OCI-LY7 (cell line): ENCODE measurements around the gene SLC9A3. TPM values are rescaled to one million over a fixed set of nuclear protein-coding genes. Genes with fewer than 3 reads are reported as not detected.

Source experiments
- BruUV-seq: library from RNA; stranded (reverse); fragments of 400-500 nt; replicated peaks from 2 replicates; lab custom pipeline; 2021; lab: Mats Ljungman, UMichigan
- CTCF ChIA-PET: fragments of 300-600 bp; sonication (Branson Sonifier 250); formaldehyde crosslinking; loops from one replicate; lab custom pipeline; 2022; ENCODE audit warnings: antibody characterized with exemption; ENCODE audit not compliant: unreplicated experiment; lab: Charles Lee
- POLR2A ChIA-PET: fragments of 300-600 bp; sonication (Branson Sonifier 250); formaldehyde crosslinking; loops from one replicate; lab custom pipeline; 2022; ENCODE audit warnings: antibody characterized with exemption; lab: Charles Lee
- DNase-seq: peaks from one replicate; pipeline ENCODE4 v3.0.0-alpha.2; 2015; ENCODE audit warnings: low spot score
- H2AFZ ChIP-seq: fragments of 200-600 bp; sonication (generic), shearing (Covaris generic); 2 replicates; pipeline ENCODE4 v1.6.1; 2014; ENCODE audit warnings: mild to moderate bottlenecking, antibody characterized with exemption, low read length, moderate library complexity
- H3K27ac ChIP-seq: fragments of 200-600 bp; sonication (generic); 2 replicates; pipeline ENCODE4 v1.5.1; 2014; ENCODE audit warnings: mixed run types, low read depth, mild to moderate bottlenecking, moderate library complexity, low read length, inconsistent platforms; ENCODE audit not compliant: poor library complexity, severe bottlenecking
- H3K36me3 ChIP-seq: fragments of 200-600 bp; sonication (generic); 2 replicates; pipeline ENCODE4 v1.6.1; 2014; ENCODE audit warnings: mild to moderate bottlenecking, antibody characterized with exemption, low read length, moderate library complexity, mixed read lengths; ENCODE audit not compliant: insufficient read depth
- H3K4me1 ChIP-seq: fragments of 200-600 bp; sonication (generic); 2 replicates; pipeline ENCODE4 v1.5.1; 2014; ENCODE audit warnings: mild to moderate bottlenecking, low read length; ENCODE audit not compliant: insufficient read depth, poor library complexity, severe bottlenecking
- H3K4me2 ChIP-seq: fragments of 200-600 bp; sonication (generic); 2 replicates; pipeline ENCODE4 v1.6.1; 2014; ENCODE audit warnings: mild to moderate bottlenecking, low read length
- H3K4me3 ChIP-seq: fragments of 200-600 bp; sonication (generic); 2 replicates; pipeline ENCODE4 v1.5.1; 2014; ENCODE audit warnings: mild to moderate bottlenecking, low read depth, low read length; ENCODE audit not compliant: poor library complexity, severe bottlenecking
- H3K79me2 ChIP-seq: fragments of 200-600 bp; sonication (generic); 2 replicates; pipeline ENCODE4 v1.6.1; 2016; ENCODE audit warnings: low read depth, mild to moderate bottlenecking, low read length, moderate library complexity, mixed read lengths; ENCODE audit not compliant: insufficient read depth
- H3K9me2 ChIP-seq: fragments of 200-600 bp; sonication (generic); 2 replicates; pipeline ENCODE4 v1.6.1; 2016; ENCODE audit warnings: mild to moderate bottlenecking, low read length, mixed read lengths; ENCODE audit not compliant: insufficient read depth
- H3K9me3 ChIP-seq: fragments of 200-600 bp; sonication (generic); 2 replicates; pipeline ENCODE4 v1.6.1; 2014; ENCODE audit warnings: mild to moderate bottlenecking, mixed run types, low read length, mixed read lengths
- H4K20me1 ChIP-seq: fragments of 200-600 bp; sonication (generic); 2 replicates; pipeline ENCODE4 v1.6.1; 2014; ENCODE audit warnings: mild to moderate bottlenecking, antibody characterized with exemption, low read length, moderate library complexity, mixed read lengths; ENCODE audit not compliant: insufficient read depth
- CTCF ChIP-seq: fragments of 200-600 bp; sonication (generic); conservative IDR thresholded peaks from 2 replicates; pipeline ENCODE4 v1.5.1; 2014; ENCODE audit warnings: mild to moderate bottlenecking, antibody characterized with exemption, low read length, moderate library complexity, mixed read lengths
- EZH2phosphoT487 ChIP-seq: fragments of 200-600 bp; sonication (generic); IDR thresholded peaks from 2 replicates; pipeline ENCODE4 v1.6.1; 2018; ENCODE audit warnings: low read depth, borderline replicate concordance, mild to moderate bottlenecking, mixed run types, antibody characterized with exemption, low read length, moderate library complexity, mixed read lengths
- intact Hi-C: fragments of 100-400 bp; cut with micrococcal nuclease; formaldehyde crosslinking; loops from one replicate; pipeline ENCODE4 v1.10.0; 2022; ENCODE audit not compliant: unreplicated experiment
- total RNA-seq, 2 experiments: library from RNA; depleted of rRNA in 1 of 2; stranded (reverse); fragments of >200 nt in 1 of 2; shearing (Covaris generic) in 1 of 2; gene quantifications; 2 replicates each; pipeline ENCODE4 v1.2.3, GENCODE V29; 2014 to 2022

Gene SLC9A3
- total RNA-seq, 2 experiments from 2014 or later: 2.0 to 4.3 TPM

GRCh38 chr5:458547-459353 lies 65.5 kb downstream of the SLC9A3 start:
- Histone ChIP-seq H3K4me3 (no peak overlapping the region), H3K36me3 (peaks cover 87% of the 10 kb centered on the region), H3K9me3 (no peaks in the 10 kb centered on the region), H3K4me2 (no peak overlapping the region), H3K4me1 (no peaks in the 10 kb centered on the region), H3K79me2 (peaks cover 4% of the 10 kb centered on the region; the same call in 1 of the 2 replicates), H2AFZ (no peak overlapping the region), H4K20me1 (no peaks in the 10 kb centered on the region), H3K9me2 (no peaks in the 10 kb centered on the region), H3K27ac (no peak overlapping the region)
- CTCF ChIA-PET: no interaction called here
- TF ChIP-seq EZH2phosphoT487 (no peak), CTCF (no peak)
- intact Hi-C loops: no loop called here
- BruUV-seq: no TSS peak
- POLR2A ChIA-PET: no interaction called here
- no peak for DNase-seq

GRCh38 chr5:457195-457961 lies 66.9 kb downstream of the SLC9A3 start:
- ChIA-PET CTCF (no interaction called here), POLR2A (no interaction called here)
- Histone ChIP-seq H3K27ac (no peak overlapping the region), H3K4me2 (no peak overlapping the region), H4K20me1 (no peaks in the 10 kb centered on the region), H3K4me3 (no peak overlapping the region), H3K36me3 (peaks cover 90% of the 10 kb centered on the region), H3K9me3 (peaks cover 3% of the 10 kb centered on the region; the same call in 1 of the 2 replicates), H2AFZ (no peak overlapping the region), H3K9me2 (no peaks in the 10 kb centered on the region), H3K79me2 (peaks cover 4% of the 10 kb centered on the region; the same call in 1 of the 2 replicates), H3K4me1 (no peaks in the 10 kb centered on the region)
- DNase-seq: no peak
- no TSS peak for BruUV-seq
- intact Hi-C loops: no loop called here
- no peak for TF ChIP-seq EZH2phosphoT487
- TF ChIP-seq CTCF: no peak
